Stimulated activated CD4-positive, alpha-beta T cell treated with anti-CD3 and anti-CD28 coated beads, Interleukin-4, amount 100 ng/mL, for 48 hours (primary cell): Measurements from ENCODE around the gene MYL4.

ENCODE experiments used
- DNase-seq, 2 donors: peaks; one replicate each; pipeline ENCODE4 v3.0.0-alpha.2; 2020; ENCODE audit warnings: low read depth in 2 of 2

MYL4 gene

GRCh38 chr17:47273245-47273644 lies 64.1 kb downstream of the MYL4 start:
- no peak for DNase-seq
